GM20431 (cell line): Measurements from ENCODE around the gene GPATCH3.
"Not testable (repeated sequence)": the region's sequence is repeated elsewhere in the genome, so short reads cannot be mapped to it uniquely, and the experiment has no call there.

Source experiments
- in situ Hi-C: fragments of 300-500 bp; cut with MseI, MboI; formaldehyde crosslinking; loops from one replicate; pipeline ENCODE4 v1.15.0; 2020; ENCODE audit warnings: low sequenced_read_pairs; ENCODE audit not compliant: unreplicated experiment

The GPATCH3 gene

DNA sequence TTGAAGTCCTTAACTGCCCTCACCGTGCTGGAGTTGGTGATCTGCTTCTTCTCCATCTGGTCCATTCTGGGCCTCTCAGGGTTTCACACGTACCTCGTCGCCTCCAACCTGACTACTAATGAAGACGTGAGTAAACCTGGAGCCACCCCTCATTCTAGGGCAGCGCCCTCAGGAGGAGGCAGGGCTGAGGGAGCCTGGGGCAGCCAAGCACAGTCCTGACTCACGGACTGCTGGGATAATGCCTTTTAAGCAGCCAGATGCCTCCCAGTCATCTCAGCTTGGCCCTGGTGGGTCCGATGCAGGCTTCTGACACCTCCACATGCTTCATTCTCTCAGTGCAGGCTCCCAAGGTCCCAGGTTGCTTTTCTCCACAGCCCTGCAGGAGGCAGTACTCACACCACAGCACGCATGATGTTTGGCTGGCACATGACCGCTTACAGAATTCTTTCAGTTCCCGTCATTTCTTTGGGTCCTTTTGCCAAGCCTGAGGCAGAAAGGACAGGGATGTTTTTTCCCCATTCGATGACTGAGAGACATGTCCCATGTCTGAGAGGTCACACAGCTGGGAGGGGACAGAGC is 49.1 kb downstream of the GPATCH3 start:
- in situ Hi-C loops, result no loop called here

DNA sequence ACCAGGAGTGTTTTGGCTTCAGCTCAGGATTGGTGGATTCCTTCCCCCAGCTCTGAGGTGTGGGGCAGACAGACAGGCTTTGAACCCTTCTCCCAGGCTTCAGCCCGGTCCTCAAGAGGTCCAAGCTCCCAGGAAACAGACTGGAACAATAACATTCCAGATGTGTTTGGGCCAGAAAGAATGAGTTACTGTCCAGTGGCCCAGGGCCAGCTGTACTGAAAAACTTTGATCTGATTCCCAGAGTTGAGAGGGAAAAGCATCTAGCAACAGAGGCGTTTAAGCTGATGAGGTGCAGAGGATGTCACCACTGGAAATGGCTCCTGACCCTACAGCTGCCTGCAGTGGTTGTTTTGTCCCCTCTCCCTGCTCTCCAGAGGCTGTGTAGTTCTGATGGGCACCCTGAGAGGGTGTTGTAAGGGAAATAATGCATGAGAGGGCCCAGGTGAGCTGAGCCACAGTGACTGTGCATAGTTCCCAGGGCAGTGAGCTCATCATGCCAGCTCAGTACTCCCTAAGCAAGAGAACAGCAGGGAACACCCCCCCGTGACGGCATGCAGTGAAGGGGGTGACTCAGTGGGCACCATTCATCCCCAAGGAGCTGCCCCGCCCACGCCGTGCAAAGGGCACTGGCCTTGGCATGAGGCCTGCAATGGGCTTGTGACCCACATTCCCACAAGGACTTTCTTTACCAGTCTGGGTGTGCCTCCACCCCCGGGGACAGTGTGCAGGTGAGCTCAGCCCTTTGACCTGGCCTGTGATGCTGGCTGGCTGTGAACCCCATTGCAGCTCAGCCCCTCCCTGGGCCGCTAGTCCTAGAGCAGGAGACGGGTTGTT is 51.1 kb downstream of the GPATCH3 start:
- in situ Hi-C loops, result no loop called here

DNA sequence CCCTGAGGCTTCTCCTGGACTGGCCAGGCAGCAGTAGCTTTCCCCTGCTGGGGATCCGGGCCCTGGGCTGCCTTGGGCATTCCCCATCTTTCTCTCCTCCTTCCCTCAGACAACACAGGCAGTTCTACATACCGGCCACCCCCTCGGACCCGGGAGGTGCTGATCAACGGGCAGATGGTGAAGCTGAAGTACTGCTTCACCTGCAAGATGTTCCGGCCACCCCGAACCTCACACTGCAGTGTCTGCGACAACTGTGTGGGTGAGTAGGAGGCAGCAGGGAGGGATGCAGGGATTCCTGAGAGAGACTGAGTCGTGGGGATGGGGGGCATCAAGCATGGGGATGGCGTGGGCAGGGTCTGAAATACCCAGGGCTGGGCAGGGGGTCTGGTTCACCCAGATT is 51.8 kb downstream of the GPATCH3 start:
- in situ Hi-C loops, result no loop called here

DNA sequence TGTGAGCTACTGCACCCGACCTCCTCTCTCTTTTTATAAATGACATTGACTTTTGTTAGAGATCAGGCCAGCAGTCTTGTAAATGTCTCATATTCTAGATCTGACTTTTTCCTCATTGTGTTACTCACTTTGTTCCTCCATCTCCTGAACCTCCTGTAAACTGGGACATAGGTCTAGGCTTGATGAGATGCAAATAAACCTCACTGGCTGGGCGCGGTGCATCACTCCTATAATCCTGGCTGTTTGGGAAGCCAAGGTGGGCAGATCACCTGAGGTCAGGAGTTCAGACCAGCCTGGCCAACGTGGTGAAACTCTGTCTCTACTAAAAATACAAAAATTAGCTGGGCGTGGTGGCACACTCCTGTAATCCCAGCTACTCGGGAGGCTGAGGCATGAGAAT is 52.4 kb downstream of the GPATCH3 start:
- in situ Hi-C loops, result not testable (repeated sequence)

DNA sequence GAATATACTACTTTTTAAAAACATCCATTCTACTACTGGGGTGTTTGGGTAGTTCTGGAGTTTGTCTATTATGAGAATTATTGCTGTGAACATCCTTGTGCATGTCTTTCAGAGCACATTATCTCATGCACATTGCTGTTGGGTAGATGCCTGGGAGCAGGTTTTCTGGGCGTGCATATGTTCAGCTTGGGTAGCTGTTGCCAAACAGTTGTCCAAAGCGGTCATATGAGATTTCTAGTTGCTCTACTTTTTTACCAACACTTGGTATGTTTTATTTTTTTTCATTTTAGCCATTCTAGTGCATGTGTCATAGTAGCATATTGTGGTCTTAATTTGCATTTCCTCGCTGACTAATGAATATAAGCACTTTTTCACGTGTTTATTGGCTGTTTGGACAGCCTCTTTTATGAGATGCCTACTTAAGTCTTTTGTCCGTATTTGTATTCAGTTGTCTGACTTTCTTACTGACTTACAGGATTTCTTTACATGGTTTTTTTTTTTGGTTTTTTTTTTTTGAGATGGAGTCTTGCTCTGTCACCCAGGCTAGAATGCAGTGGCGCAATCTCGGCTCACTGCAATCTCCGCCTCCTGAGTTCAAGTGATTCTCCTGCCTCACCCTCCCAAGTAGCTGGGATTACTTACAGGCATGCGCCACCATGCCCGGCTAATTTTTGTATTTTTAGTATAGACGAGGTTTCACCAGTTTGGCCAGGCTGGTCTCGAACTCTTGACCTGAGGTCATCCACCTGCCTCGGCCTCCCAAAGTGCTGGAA is 55.7 kb downstream of the GPATCH3 start:
- in situ Hi-C loops, result no loop called here
